ENCODE data around the gene NODAL.

NODAL gene

GRCh38 chr10:70465278-70465677, 23.8 kb upstream of the NODAL start:
- Histone ChIP-seq H3K27ac (no peak overlapping the region), H3K4me2 (no peak overlapping the region), H3K36me3 (no peaks in the 10 kb centered on the region), H3K4me1 (peaks cover 56% of the 10 kb centered on the region), H4K20me1 (no peaks in the 10 kb centered on the region), H3K9ac (no peak overlapping the region), H3K27me3 (no peaks in the 10 kb centered on the region), H3K9me3 (no peaks in the 10 kb centered on the region), H3K4me3 (no peak overlapping the region)
- no peak for TF ChIP-seq Cebpa-rat (IDR thresholded peaks at IDR 0.05)

- TF ChIP-seq Cebpa-rat (IDR thresholded peaks at IDR 0.05): no peak
- peaks cover 49% of the 10 kb centered on the region for H3K4me1 ChIP-seq
Measured at GRCh38 chr10:70462349-70462984, 21.0 kb upstream of the NODAL start.

GRCh38 chr10:70461397-70462348, 20.2 kb upstream of the NODAL start:
- Histone ChIP-seq H3K27ac (no peak overlapping the region), H3K9me3 (no peaks in the 10 kb centered on the region), H3K27me3 (peaks cover 13% of the 10 kb centered on the region), H3K4me3 (no peak overlapping the region), H4K20me1 (no peaks in the 10 kb centered on the region), H3K9ac (no peak overlapping the region), H3K4me1 (peaks cover 53% of the 10 kb centered on the region), H3K4me2 (no peak overlapping the region), H3K36me3 (no peaks in the 10 kb centered on the region)
- TF ChIP-seq Cebpa-rat (IDR thresholded peaks at IDR 0.05): no peak

More at GRCh38 chr10:70462349-70462984, 21.0 kb upstream of the NODAL start:
- Histone ChIP-seq H3K9me3 (no peaks in the 10 kb centered on the region), H3K27ac (no peak overlapping the region), H4K20me1 (no peaks in the 10 kb centered on the region), H3K4me3 (no peak overlapping the region), H3K9ac (no peak overlapping the region), H3K36me3 (no peaks in the 10 kb centered on the region), H3K4me2 (peak overlapping the region; percentile 54), H3K27me3 (peaks cover 13% of the 10 kb centered on the region)

- Histone ChIP-seq H3K27ac (no peak overlapping the region; the same call in 1 of the 2 replicates), H3K27me3 (peaks cover 13% of the 10 kb centered on the region), H3K36me3 (no peaks in the 10 kb centered on the region), H3K9ac (no peak overlapping the region), H3K4me2 (peak overlapping the region; percentile 26; the same call in 1 of the 2 replicates), H3K4me3 (no peak overlapping the region), H3K4me1 (peaks cover 59% of the 10 kb centered on the region), H4K20me1 (no peaks in the 10 kb centered on the region), H3K9me3 (no peaks in the 10 kb centered on the region)
- TF ChIP-seq Cebpa-rat (IDR thresholded peaks at IDR 0.05): no peak
Measured at GRCh38 chr10:70459774-70460490, 18.5 kb upstream of the NODAL start.

GRCh38 chr10:70459061-70459773, 17.7 kb upstream of the NODAL start:
- Histone ChIP-seq H3K4me1 (peaks cover 66% of the 10 kb centered on the region), H3K27me3 (peaks cover 13% of the 10 kb centered on the region), H3K9me3 (no peaks in the 10 kb centered on the region), H3K4me3 (no peak overlapping the region), H3K36me3 (no peaks in the 10 kb centered on the region), H3K4me2 (peak overlapping the region; percentile 86), H4K20me1 (no peaks in the 10 kb centered on the region), H3K9ac (no peak overlapping the region), H3K27ac (no peak overlapping the region)
- TF ChIP-seq Cebpa-rat (IDR thresholded peaks at IDR 0.05): no peak

- Histone ChIP-seq H3K4me3 (peak overlapping the region; percentile 42; the same call in 1 of the 2 replicates), H3K9ac (peak overlapping the region; percentile 54; the same call in 1 of the 2 replicates)
- no peak for TF ChIP-seq Cebpa-rat (IDR thresholded peaks at IDR 0.05)
Measured at GRCh38 chr10:70458329-70459060, 17.0 kb upstream of the NODAL start.

GRCh38 chr10:70457759-70458305, 16.4 kb upstream of the NODAL start:
- H3K4me3 ChIP-seq: 0 out of 2 replicates have a peak overlapping the region, but pooled peaks have one; percentile 42
- H3K9me3 ChIP-seq: no peaks in the 10 kb centered on the region
- no peak for TF ChIP-seq Cebpa-rat (IDR thresholded peaks at IDR 0.05)
- H4K20me1 ChIP-seq: no peaks in the 10 kb centered on the region
- H3K4me2 ChIP-seq: peak overlapping the region; percentile 86
- H3K27me3 ChIP-seq: peaks cover 13% of the 10 kb centered on the region
- no peaks in the 10 kb centered on the region for H3K36me3 ChIP-seq
- no peak overlapping the region for H3K9ac ChIP-seq
- peaks cover 63% of the 10 kb centered on the region for H3K4me1 ChIP-seq
- no peak overlapping the region for H3K27ac ChIP-seq

More at GRCh38 chr10:70458329-70459060, 17.0 kb upstream of the NODAL start:
- Histone ChIP-seq H3K4me1 (peaks cover 68% of the 10 kb centered on the region), H3K36me3 (no peaks in the 10 kb centered on the region), H3K27ac (peak overlapping the region; percentile 37; the same call in 1 of the 2 replicates), H3K9me3 (no peaks in the 10 kb centered on the region), H4K20me1 (no peaks in the 10 kb centered on the region), H3K4me2 (peak overlapping the region; percentile 86), H3K27me3 (peaks cover 13% of the 10 kb centered on the region)

- Histone ChIP-seq H3K27ac (peak overlapping the region; percentile 73), H3K4me2 (peak overlapping the region; percentile 86)
- no peak for TF ChIP-seq Cebpa-rat (IDR thresholded peaks at IDR 0.05)
Measured at GRCh38 chr10:70456164-70456563, 14.7 kb upstream of the NODAL start.

More at GRCh38 chr10:70456164-70456563, 14.7 kb upstream of the NODAL start:
- no peaks in the 10 kb centered on the region for H4K20me1 ChIP-seq
- no peaks in the 10 kb centered on the region for H3K9me3 ChIP-seq
- H3K27me3 ChIP-seq: peaks cover 13% of the 10 kb centered on the region
- no peak overlapping the region for H3K9ac ChIP-seq
- peaks cover 53% of the 10 kb centered on the region for H3K4me1 ChIP-seq
- H3K36me3 ChIP-seq: no peaks in the 10 kb centered on the region
- no peak overlapping the region for H3K4me3 ChIP-seq
